HG03558 (cell line): ENCODE data around the gene PLEKHN1.
A peak's percentile ranks its signal among the peaks of the same experiment; 100 is the strongest.
"Not testable (repeated sequence)": the region's sequence is repeated elsewhere in the genome, so short reads cannot be mapped to it uniquely, and the experiment has no call there.

ENCODE experiments used
- ATAC-seq: cut with Tn5 transposase; IDR thresholded peaks from one replicate; pipeline ENCODE4 v1.9.1; 2021; ENCODE audit warnings: moderate number of reproducible peaks; ENCODE audit not compliant: unreplicated experiment; ENCODE audit errors: extremely low read depth

PLEKHN1 gene

GRCh38 chr1:1003618-1004419 lies 37.5 kb downstream of the PLEKHN1 start:
- no peak for ATAC-seq

GRCh38 chr1:1004420-1004779 lies 38.1 kb downstream of the PLEKHN1 start:
- no peak for ATAC-seq

- ATAC-seq = no peak
Measured at GRCh38 chr1:1004780-1005697, 38.8 kb downstream of the PLEKHN1 start.

- ATAC-seq = no peak
Measured at GRCh38 chr1:1005774-1006304, 39.6 kb downstream of the PLEKHN1 start.

- ATAC-seq = no peak
Measured at GRCh38 chr1:1006305-1007159, 40.2 kb downstream of the PLEKHN1 start.

- ATAC-seq = not testable (repeated sequence)
Measured at GRCh38 chr1:1010131-1010530, 43.8 kb downstream of the PLEKHN1 start.

GRCh38 chr1:1011396-1011949 lies 45.2 kb downstream of the PLEKHN1 start:
- ATAC-seq = no peak

- ATAC-seq = not testable (repeated sequence)
Measured at GRCh38 chr1:1012736-1013104, 46.4 kb downstream of the PLEKHN1 start.

GRCh38 chr1:1013105-1013921 lies 47.0 kb downstream of the PLEKHN1 start, which contains the start of gene ISG15:
Gene ISG15, plus strand, starts transcription at chr1:1013497. Its CDS starts 77 bp downstream, at chr1:1013574.
- no peak for ATAC-seq

- ATAC-seq = no peak
Measured at GRCh38 chr1:1013922-1014648, 47.8 kb downstream of the PLEKHN1 start.

- no peak for ATAC-seq
Measured at GRCh38 chr1:1014799-1015681, 48.8 kb downstream of the PLEKHN1 start.

- not testable (repeated sequence) for ATAC-seq
Measured at GRCh38 chr1:1017397-1018320, 51.4 kb downstream of the PLEKHN1 start.

- ATAC-seq = not testable (repeated sequence)
Measured at GRCh38 chr1:1018321-1018685, 52.0 kb downstream of the PLEKHN1 start.

GRCh38 chr1:1019122-1019999 lies 53.1 kb downstream of the PLEKHN1 start:
- ATAC-seq = peak; percentile 42

GRCh38 chr1:1020000-1020404 lies 53.7 kb downstream of the PLEKHN1 start, which contains the start of gene AGRN:
Gene AGRN, plus strand, starts transcription at chr1:1020120. Its CDS starts 53 bp downstream, at chr1:1020173.
- ATAC-seq = peak; percentile 8
